Loucy (cell line): ENCODE data around the gene PTPN5.

Source experiments
- CTCF ChIP-seq: fragments of 200-600 bp; sonication (generic); conservative IDR thresholded peaks from 2 replicates; pipeline ENCODE4 v1.5.1; 2014; ENCODE audit warnings: mild to moderate bottlenecking, antibody characterized with exemption, low read length
- EZH2phosphoT487 ChIP-seq: fragments of 200-600 bp; IDR thresholded peaks from 2 replicates; pipeline ENCODE4 v1.6.1; 2018; ENCODE audit warnings: antibody characterized with exemption, mild to moderate bottlenecking, moderate library complexity, borderline replicate concordance

DNA sequence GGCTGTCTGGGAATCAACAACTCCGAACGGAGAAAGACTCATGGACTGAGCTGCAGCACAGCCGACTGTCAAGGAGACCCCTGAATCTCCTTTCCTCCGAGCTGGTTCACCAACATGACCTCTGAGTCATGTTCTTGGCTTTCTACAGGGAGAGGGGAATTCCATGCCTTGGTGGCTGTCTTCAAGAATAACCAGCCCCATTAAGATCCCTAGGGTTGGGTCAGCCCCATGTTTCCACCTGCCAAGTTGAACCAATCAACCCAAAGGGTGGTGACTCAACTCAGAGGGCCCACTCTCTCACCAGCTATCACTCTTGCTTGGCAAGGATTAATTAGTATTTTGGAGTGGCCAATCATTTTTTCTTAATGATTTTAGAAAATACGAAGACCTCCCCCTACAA, 37.3 kb downstream of the PTPN5 start:
- TF ChIP-seq CTCF = no peak
- no peak for TF ChIP-seq EZH2phosphoT487
